ENCODE measurements around the gene RETSAT.

- TF ChIP-seq, protein P1, sequence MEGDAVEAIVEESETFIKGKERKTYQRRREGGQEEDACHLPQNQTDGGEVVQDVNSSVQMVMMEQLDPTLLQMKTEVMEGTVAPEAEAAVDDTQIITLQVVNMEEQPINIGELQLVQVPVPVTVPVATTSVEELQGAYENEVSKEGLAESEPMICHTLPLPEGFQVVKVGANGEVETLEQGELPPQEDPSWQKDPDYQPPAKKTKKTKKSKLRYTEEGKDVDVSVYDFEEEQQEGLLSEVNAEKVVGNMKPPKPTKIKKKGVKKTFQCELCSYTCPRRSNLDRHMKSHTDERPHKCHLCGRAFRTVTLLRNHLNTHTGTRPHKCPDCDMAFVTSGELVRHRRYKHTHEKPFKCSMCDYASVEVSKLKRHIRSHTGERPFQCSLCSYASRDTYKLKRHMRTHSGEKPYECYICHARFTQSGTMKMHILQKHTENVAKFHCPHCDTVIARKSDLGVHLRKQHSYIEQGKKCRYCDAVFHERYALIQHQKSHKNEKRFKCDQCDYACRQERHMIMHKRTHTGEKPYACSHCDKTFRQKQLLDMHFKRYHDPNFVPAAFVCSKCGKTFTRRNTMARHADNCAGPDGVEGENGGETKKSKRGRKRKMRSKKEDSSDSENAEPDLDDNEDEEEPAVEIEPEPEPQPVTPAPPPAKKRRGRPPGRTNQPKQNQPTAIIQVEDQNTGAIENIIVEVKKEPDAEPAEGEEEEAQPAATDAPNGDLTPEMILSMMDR (IDR thresholded peaks at IDR 0.05) = no peak
- TF ChIP-seq ZFX (IDR thresholded peaks at IDR 0.05; ENCODE audit: borderline replicate concordance) = no peak
These were observed 50.4 kb downstream of the RETSAT start for GRCh38 chr2:85303780-85304531.
